ENCODE results near the gene COX6B2. TPM values are rescaled to one million over a fixed set of nuclear protein-coding genes. Genes with fewer than 3 reads are reported as not detected.

COX6B2 gene
- total RNA-seq, 2 experiments from 2014 or later, result not detected

DNA sequence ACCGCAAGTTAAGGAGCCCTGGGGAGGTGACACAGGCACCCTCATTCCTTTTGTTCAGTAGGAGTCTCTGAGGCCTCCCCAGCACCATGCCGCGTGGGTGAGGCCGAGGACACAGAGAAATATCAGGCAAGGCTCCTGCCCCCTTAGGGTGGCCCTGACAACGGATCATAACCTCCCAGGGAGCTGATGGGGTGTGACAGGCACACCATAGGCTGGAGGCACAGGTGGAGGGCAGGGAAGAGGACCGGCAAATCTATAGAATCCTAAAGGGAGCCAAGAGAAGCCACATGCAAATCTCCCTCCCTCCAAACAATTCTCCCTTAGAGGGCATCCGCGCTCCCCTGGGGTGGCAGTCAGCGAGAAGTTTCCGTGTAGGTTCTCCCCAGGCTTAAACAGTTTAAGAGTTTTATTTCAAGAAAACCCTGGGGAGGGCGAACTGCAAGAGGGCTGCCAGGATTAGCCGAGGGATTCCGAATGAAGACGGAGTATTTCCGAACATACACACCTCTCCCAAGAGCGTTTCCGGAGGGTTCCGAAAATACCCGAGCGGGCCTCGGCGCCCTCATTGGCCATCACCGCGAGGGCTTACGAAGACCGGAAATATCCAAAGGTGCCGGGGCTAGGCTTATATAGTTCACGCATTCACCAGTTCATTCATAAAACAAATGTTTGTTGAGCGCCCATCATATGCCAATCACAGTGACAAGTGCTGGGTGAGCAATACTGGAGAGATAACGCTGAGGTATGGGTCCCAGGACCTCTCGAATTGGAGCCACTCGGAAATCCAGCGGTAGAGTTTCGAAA, 30.6 kb upstream of the COX6B2 start:
- Histone ChIP-seq H3K27ac (ENCODE audit: low read depth, low read length, poor library complexity, severe bottlenecking) (peak overlapping the region; percentile 91), H4K20me1 (ENCODE audit: insufficient read depth, low read length) (peaks cover 27% of the 10 kb centered on the region), H3K4me1 (ENCODE audit: insufficient read depth, low read length, poor library complexity, severe bottlenecking) (peaks cover 47% of the 10 kb centered on the region), H3K4me3 (ENCODE audit: low read depth, low read length, poor library complexity, severe bottlenecking) (peak overlapping the region; percentile 87), H3K9me2 (ENCODE audit: insufficient read depth, low read length) (no peaks in the 10 kb centered on the region), H2AFZ (ENCODE audit: low read length) (peak overlapping the region; percentile 53; the same call in 1 of the 2 replicates), H3K79me2 (ENCODE audit: insufficient read depth, low read depth, low read length) (peaks cover 44% of the 10 kb centered on the region), H3K4me2 (ENCODE audit: low read length) (peak overlapping the region; percentile 98), H3K36me3 (ENCODE audit: insufficient read depth, low read length) (peaks cover 43% of the 10 kb centered on the region), H3K9me3 (ENCODE audit: low read length) (no peaks in the 10 kb centered on the region)
- TF ChIP-seq, protein P1, sequence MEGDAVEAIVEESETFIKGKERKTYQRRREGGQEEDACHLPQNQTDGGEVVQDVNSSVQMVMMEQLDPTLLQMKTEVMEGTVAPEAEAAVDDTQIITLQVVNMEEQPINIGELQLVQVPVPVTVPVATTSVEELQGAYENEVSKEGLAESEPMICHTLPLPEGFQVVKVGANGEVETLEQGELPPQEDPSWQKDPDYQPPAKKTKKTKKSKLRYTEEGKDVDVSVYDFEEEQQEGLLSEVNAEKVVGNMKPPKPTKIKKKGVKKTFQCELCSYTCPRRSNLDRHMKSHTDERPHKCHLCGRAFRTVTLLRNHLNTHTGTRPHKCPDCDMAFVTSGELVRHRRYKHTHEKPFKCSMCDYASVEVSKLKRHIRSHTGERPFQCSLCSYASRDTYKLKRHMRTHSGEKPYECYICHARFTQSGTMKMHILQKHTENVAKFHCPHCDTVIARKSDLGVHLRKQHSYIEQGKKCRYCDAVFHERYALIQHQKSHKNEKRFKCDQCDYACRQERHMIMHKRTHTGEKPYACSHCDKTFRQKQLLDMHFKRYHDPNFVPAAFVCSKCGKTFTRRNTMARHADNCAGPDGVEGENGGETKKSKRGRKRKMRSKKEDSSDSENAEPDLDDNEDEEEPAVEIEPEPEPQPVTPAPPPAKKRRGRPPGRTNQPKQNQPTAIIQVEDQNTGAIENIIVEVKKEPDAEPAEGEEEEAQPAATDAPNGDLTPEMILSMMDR (conservative IDR thresholded peaks at IDR 0.05; ENCODE audit: low read length), result no peak
- TF ChIP-seq EZH2phosphoT487 (IDR thresholded peaks at IDR 0.05; ENCODE audit: borderline replicate concordance, low read depth, low read length), result no peak
- DNase-seq (ENCODE audit: low spot score), result peak; percentile 96
- intact Hi-C loops (cut with micrococcal nuclease; ENCODE audit: unreplicated experiment), result loop anchor here (2.0 kb wide), 1 partner anchor 76 kb away; no protein-coding TSS in a partner anchor
- POLR2A ChIA-PET, result interaction anchor here (0.5 to 1.2 kb wide), 5 partner anchors 46 to 130 kb away, joined by 3 to 6 read pairs (median 3); partner anchors contain the start of gene KMT5C
- CTCF ChIA-PET (ENCODE audit: unreplicated experiment), result no interaction called here
- TSS peak; percentile 85 for BruUV-seq (replicated peaks)

DNA sequence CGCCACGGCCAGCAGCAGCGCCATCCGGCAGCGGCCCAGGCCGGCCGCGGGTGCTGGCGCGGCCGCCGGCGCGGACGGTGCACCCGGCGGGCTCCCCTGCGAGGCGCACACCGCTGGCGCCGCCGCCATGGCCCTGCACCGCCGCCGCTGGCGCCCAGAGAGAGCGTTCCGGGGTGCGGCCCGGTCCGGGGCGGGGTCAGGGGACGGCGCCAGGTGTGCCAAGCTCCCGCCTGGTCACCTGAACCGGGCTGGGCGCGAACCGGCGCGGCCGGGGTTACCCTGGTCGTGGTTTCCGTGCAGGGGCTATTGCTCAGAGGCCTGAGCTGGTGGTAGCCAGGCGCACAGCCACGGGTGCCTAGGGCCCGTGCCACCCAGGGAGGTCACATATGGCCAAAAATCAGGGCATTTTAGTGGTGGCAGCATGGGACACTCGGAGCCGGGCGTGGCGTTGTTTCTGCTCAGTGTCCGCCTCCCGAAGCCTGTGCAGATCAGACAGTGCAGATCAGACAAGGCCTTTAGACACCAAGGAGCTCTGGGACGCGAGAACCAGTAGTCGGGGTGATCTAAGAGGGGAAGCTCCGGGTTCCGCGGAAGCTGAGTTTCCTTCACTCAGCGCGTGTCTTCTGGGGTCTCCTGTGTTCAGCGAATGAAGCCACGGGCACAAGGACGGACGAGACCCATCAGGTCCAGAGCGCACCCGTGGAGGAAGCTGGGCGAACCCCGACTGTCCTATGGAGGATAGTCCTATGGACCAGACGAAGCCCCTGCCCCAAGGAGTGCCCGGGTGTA, 29.8 kb upstream of the COX6B2 start, which contains the start of gene TMEM238:
Gene TMEM238 (minus strand): TSS at position 162 of the 789 bp plus-strand sequence. CDS start 33 bp downstream, at position 129.
- ChIA-PET POLR2A (interaction anchor here (0.5 to 1.6 kb wide), 6 partner anchors 45 to 129 kb away, joined by 3 to 7 read pairs (median 3); partner anchors contain the start of gene KMT5C), CTCF (ENCODE audit: unreplicated experiment) (interaction anchor here (1.0 kb wide), 1 partner anchor 83 kb away, joined by 3 read pairs; no protein-coding TSS in a partner anchor)
- Histone ChIP-seq H3K79me2 (ENCODE audit: insufficient read depth, low read depth, low read length) (peaks cover 44% of the 10 kb centered on the region), H3K27ac (ENCODE audit: low read depth, low read length, poor library complexity, severe bottlenecking) (peak within 1 kb of the TSS; percentile 91), H2AFZ (ENCODE audit: low read length) (peak within 1 kb of the TSS; percentile 53; the same call in 1 of the 2 replicates), H3K9me2 (ENCODE audit: insufficient read depth, low read length) (no peaks in the 10 kb centered on the region), H4K20me1 (ENCODE audit: insufficient read depth, low read length) (peaks cover 27% of the 10 kb centered on the region), H3K36me3 (ENCODE audit: insufficient read depth, low read length) (peaks cover 35% of the 10 kb centered on the region), H3K9me3 (ENCODE audit: low read length) (no peaks in the 10 kb centered on the region), H3K4me3 (ENCODE audit: low read depth, low read length, poor library complexity, severe bottlenecking) (peak within 1 kb of the TSS; percentile 87), H3K4me2 (ENCODE audit: low read length) (peak within 1 kb of the TSS; percentile 98), H3K4me1 (ENCODE audit: insufficient read depth, low read length, poor library complexity, severe bottlenecking) (peaks cover 41% of the 10 kb centered on the region)
- BruUV-seq (replicated peaks), result no TSS peak
- intact Hi-C loops (cut with micrococcal nuclease; ENCODE audit: unreplicated experiment), result loop anchor here (2.0 kb wide), 1 partner anchor 76 kb away; no protein-coding TSS in a partner anchor
- DNase-seq (ENCODE audit: low spot score), result peak; percentile 63
- TF ChIP-seq, protein P1 (conservative IDR thresholded peaks at IDR 0.05; ENCODE audit: low read length), result no peak
- no peak for TF ChIP-seq EZH2phosphoT487 (IDR thresholded peaks at IDR 0.05; ENCODE audit: borderline replicate concordance, low read depth, low read length)

Measured in OCI-LY7 (cell line).